GM12892 (cell line): ENCODE results near the gene SLC25A3.
"Not testable (repeated sequence)": the region's sequence is repeated elsewhere in the genome, so short reads cannot be mapped to it uniquely, and the experiment has no call there.

Source experiments
- POLR2A ChIP-seq: IDR thresholded peaks from 2 replicates; pipeline ENCODE4 v1.6.1; 2011; ENCODE audit warnings: low read depth, low read length, control low read depth
- POLR2AphosphoS5 ChIP-seq: IDR thresholded peaks from 2 replicates; pipeline ENCODE4 v1.6.1; 2011; ENCODE audit warnings: low read depth, low read length, control low read depth

DNA sequence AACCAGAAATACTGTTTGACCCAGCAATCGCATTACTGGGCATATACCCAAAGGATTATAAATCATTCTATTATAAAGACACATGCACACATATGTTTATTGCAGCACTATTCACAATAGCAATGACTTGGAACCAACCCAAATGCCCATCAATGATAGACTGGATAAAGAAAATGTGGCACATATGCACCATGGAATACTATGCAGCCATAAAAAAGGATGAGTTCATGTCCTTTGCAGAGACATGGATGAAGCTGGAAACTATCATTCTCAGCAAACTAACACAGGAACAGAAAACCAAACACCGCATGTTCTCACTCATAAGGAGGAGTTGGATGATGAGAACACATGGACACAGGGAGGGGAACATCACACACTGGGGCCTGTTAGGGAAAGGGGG is 16.7 kb upstream of the SLC25A3 start:
- TF ChIP-seq POLR2AphosphoS5, POLR2A: not testable (repeated sequence)
